Spleen (tissue), 11 donors: Measurements from ENCODE around the gene NDUFV2. TPM values are rescaled to one million over a fixed set of nuclear protein-coding genes. Genes with fewer than 3 reads are reported as not detected.

ENCODE experiments used
- DNase-seq: peaks from one replicate; pipeline ENCODE4 v3.0.0-alpha.2; 2020
- H3K27ac ChIP-seq, 8 donors: fragments of 200-600 bp; sonication (generic) in 7 of 8; 1 replicate in 4 of 8; 2 replicates in 4 of 8; pipeline versions ENCODE4 v1.5.0 to v1.8.0; 2016 to 2021; ENCODE audit warnings: inconsistent platforms in 4 of 8, mild to moderate bottlenecking in 4 of 8, moderate library complexity in 1 of 8
- H3K27me3 ChIP-seq, 7 donors: fragments of 200-600 bp; sonication (generic) in 6 of 7; replicated peaks in 1 of 7; 1 replicate in 4 of 7; 2 replicates in 3 of 7; pipeline versions ENCODE4 v1.5.0 to v1.8.0; 2016 to 2021; ENCODE audit warnings: inconsistent platforms in 3 of 7, mild to moderate bottlenecking in 1 of 7
- H3K36me3 ChIP-seq, 6 donors: fragments of 200-600 bp; sonication (generic) in 5 of 6; 1 replicate in 4 of 6; 2 replicates in 2 of 6; pipeline versions ENCODE4 v1.5.0 to v1.8.0; 2016 to 2021; ENCODE audit warnings: inconsistent platforms in 2 of 6
- H3K4me1 ChIP-seq, 6 donors: fragments of 200-600 bp; sonication (generic) in 5 of 6; 1 replicate in 3 of 6; 2 replicates in 3 of 6; pipeline versions ENCODE4 v1.5.0 to v1.8.0; 2016 to 2021; ENCODE audit warnings: inconsistent platforms in 3 of 6
- H3K4me3 ChIP-seq, 8 donors: fragments of 200-600 bp; sonication (generic) in 7 of 8; 1 replicate in 4 of 8; 2 replicates in 4 of 8; pipeline versions ENCODE4 v1.5.0 to v1.8.0; 2016 to 2021; ENCODE audit warnings: inconsistent platforms in 4 of 8, mild to moderate bottlenecking in 4 of 8, moderate library complexity in 2 of 8
- H3K9me3 ChIP-seq, 8 donors: fragments of 200-600 bp; sonication (generic) in 7 of 8; 1 replicate in 4 of 8; 2 replicates in 4 of 8; pipeline versions ENCODE4 v1.5.0 to v1.8.0; 2016 to 2021; ENCODE audit warnings: inconsistent platforms in 4 of 8
- CTCF ChIP-seq, 11 experiments: fragments of 200-600 bp in 7 of 11; fragments of 450-650 bp in 4 of 11; sonication (generic) in 4 of 11; IDR thresholded peaks in 8 of 11; conservative IDR thresholded peaks in 3 of 11; 1 replicate in 7 of 11; 2 replicates in 4 of 11; pipeline versions ENCODE4 v1.4.0 to v1.8.0; 2016 to 2021; ENCODE audit warnings: antibody characterized with exemption in 11 of 11, inconsistent platforms in 4 of 11, mild to moderate bottlenecking in 1 of 11
- POLR2A ChIP-seq, 3 donors: fragments of 450-650 bp; IDR thresholded peaks; one replicate each; pipeline ENCODE4 v1.5.1; 2017; ENCODE audit warnings: antibody characterized with exemption in 3 of 3, mild to moderate bottlenecking in 1 of 3
- POLR2AphosphoS5 ChIP-seq, 3 donors: sonication (generic); formaldehyde crosslinking; IDR thresholded peaks; one replicate each; pipeline ENCODE4 v1.5.1; 2017; ENCODE audit warnings: antibody characterized with exemption in 3 of 3
- WGBS, 5 donors: extraction: QIAGEN DNeasy Blood & Tissue Kit in 3 of 5; methylation state at CpG; one replicate each; pipeline versions ENCODE4 v1.1.5 to v1.1.7; 2013 to 2018; 5-methylcytosine and 5-hydroxymethylcytosine counted together
- intact Hi-C: fragments of 100-400 bp; cut with DNase I; formaldehyde crosslinking; loops from one replicate; pipeline ENCODE4 v1.15.0; 2023; ENCODE audit warnings: low total_unique reads
- polyA plus RNA-seq, 3 donors: library from polyadenylated mRNA; stranded (reverse); fragments of 200-250 nt; gene quantifications; one replicate each; pipeline ENCODE4 v1.2.1, GENCODE V29; 2013
- total RNA-seq, 7 donors: library from RNA; depleted of rRNA in 3 of 7; stranded (reverse); fragments of >200 nt in 3 of 7; fragmentation: NEBNext Ultra II Directional in 4 of 7; extraction: Animal tissue kit (Norgen Biotek cat#: 25700) in 4 of 7; gene quantifications; one replicate each; pipeline versions ENCODE4 v1.1.0 to v1.2.1, GENCODE V29; 2016 to 2021
- donor health status: healthy with polysubstance abuse.
- donor health status: DM: no; HTN: no; CAD: no; lungs with moderate emphysema.
- donor health status: DM: no; HTN: no; CAD: no.
- donor health status: Bipolar disorder and iron deficiency.
- donor health status: healthy.
- donor health status: DM: no; HTN: no; CAD: no.
- donor health status: DM: yes; HTN: yes; CAD: no.

The NDUFV2 gene
- total and polyA plus RNA-seq, 10 donors, result 89.8 to 175 (median 101) TPM

GRCh38 chr18:9133225-9133624 lies 30.7 kb downstream of the NDUFV2 start:
- Histone ChIP-seq H3K27ac (peak overlapping the region in 5 of 8 donors; percentile 9 to 57 (median 11)), H3K9me3 (no peaks in the 10 kb centered on the region), H3K4me1 (peaks cover 8 to 78% (median 29%) of the 10 kb centered on the region in 6 donors), H3K4me3 (no peak overlapping the region), H3K36me3 (peaks cover 0 to 70% (median 43%) of the 10 kb centered on the region in 6 donors), H3K27me3 (no peaks in the 10 kb centered on the region)
- WGBS, 5 donors, result 83 to 97% (median 90%) methylated on average over 2 of the region's 2 CpGs
- DNase-seq, result no peak
- intact Hi-C loops, result no loop called here
- TF ChIP-seq POLR2AphosphoS5 (IDR thresholded peaks at IDR 0.05), result no peak
- no peak for TF ChIP-seq POLR2A (IDR thresholded peaks at IDR 0.05)
- no peak for TF ChIP-seq CTCF (IDR thresholded peaks at IDR 0.05 in 8 of 11, conservative IDR thresholded peaks at IDR 0.05 in 3 of 11)

- Histone ChIP-seq H3K27me3 (no peaks in the 10 kb centered on the region), H3K9me3 (no peaks in the 10 kb centered on the region), H3K4me1 (peaks cover 28 to 84% (median 50%) of the 10 kb centered on the region in 6 donors), H3K4me3 (peak overlapping the region; percentile 48 to 85 (median 71)), H3K27ac (peak overlapping the region; percentile 91 to 100 (median 99)), H3K36me3 (peaks cover 0 to 50% (median 22%) of the 10 kb centered on the region in 6 donors)
- TF ChIP-seq POLR2AphosphoS5 (IDR thresholded peaks at IDR 0.05) (no peak), POLR2A (IDR thresholded peaks at IDR 0.05) (no peak), CTCF (IDR thresholded peaks at IDR 0.05 in 8 of 11, conservative IDR thresholded peaks at IDR 0.05 in 3 of 11) (no peak)
- intact Hi-C loops, result loop anchor here (5.0 kb wide), 1 partner anchor 33 kb away; the partner anchor contains the start of gene NDUFV2
- WGBS, 5 donors, result 56 to 64% (median 62%) methylated on average over 12 of the region's 12 CpGs
- DNase-seq, result no peak
Measured at GRCh38 chr18:9135081-9135911, 32.8 kb downstream of the NDUFV2 start.

GRCh38 chr18:9135912-9136314 lies 33.4 kb downstream of the NDUFV2 start:
- Histone ChIP-seq H3K27me3 (no peaks in the 10 kb centered on the region), H3K9me3 (no peaks in the 10 kb centered on the region), H3K4me3 (peak overlapping the region; percentile 48 to 85 (median 71)), H3K27ac (peak overlapping the region; percentile 91 to 100 (median 99)), H3K36me3 (peaks cover 0 to 44% (median 17%) of the 10 kb centered on the region in 6 donors), H3K4me1 (peaks cover 34 to 84% (median 56%) of the 10 kb centered on the region in 6 donors)
- intact Hi-C loops, result loop anchor here (5.0 kb wide), 1 partner anchor 34 kb away; the partner anchor contains the start of gene NDUFV2
- no peak for DNase-seq
- 1 to 2% (median 1%) methylated on average over 16 to 33 of the region's 33 CpGs for WGBS, 5 donors
- TF ChIP-seq POLR2AphosphoS5 (IDR thresholded peaks at IDR 0.05), result peak in 1 of 3 donors; percentile 11
- TF ChIP-seq CTCF (IDR thresholded peaks at IDR 0.05 in 8 of 11, conservative IDR thresholded peaks at IDR 0.05 in 3 of 11), result no peak
